Aorta (tissue), 5 donors: Measurements from ENCODE around the gene SRMS. TPM values are rescaled to one million over a fixed set of nuclear protein-coding genes. Genes with fewer than 3 reads are reported as not detected.

ENCODE experiments used
- ATAC-seq: fragments of 200-7000 bp; cut with Tn5 transposase; one replicate; pipeline ENCODE4 v1.9.1; 2022; ENCODE audit warnings: moderate library complexity; ENCODE audit not compliant: low FRiP score
- DNase-seq, 2 donors: peaks; one replicate each; pipeline ENCODE4 v3.0.0-alpha.2; 2020
- H3K27ac ChIP-seq, 2 donors: one replicate each; pipeline ENCODE4 v1.5.1; 2013; ENCODE audit warnings: low read length in 2 of 2, mild to moderate bottlenecking in 2 of 2, moderate library complexity in 2 of 2, control low read depth in 1 of 2, inconsistent platforms in 1 of 2, low read depth in 1 of 2
- H3K27me3 ChIP-seq, 2 donors: one replicate each; pipeline ENCODE4 v1.6.1; 2013; ENCODE audit warnings: control low read depth in 1 of 2, low read length in 1 of 2, mild to moderate bottlenecking in 1 of 2, moderate library complexity in 1 of 2; ENCODE audit not compliant: insufficient read depth in 2 of 2, control insufficient read depth in 1 of 2
- H3K36me3 ChIP-seq, 2 donors: one replicate each; pipeline ENCODE4 v1.6.1; 2013; ENCODE audit warnings: control low read depth in 1 of 2, low read length in 1 of 2, mild to moderate bottlenecking in 1 of 2; ENCODE audit not compliant: insufficient read depth in 2 of 2, control insufficient read depth in 1 of 2
- H3K4me1 ChIP-seq, 2 donors: one replicate each; pipeline ENCODE4 v1.6.1; 2013; ENCODE audit warnings: low read length in 2 of 2, control low read depth in 1 of 2, mild to moderate bottlenecking in 1 of 2, moderate library complexity in 1 of 2; ENCODE audit not compliant: insufficient read depth in 2 of 2, control insufficient read depth in 1 of 2
- H3K4me3 ChIP-seq, 2 donors: one replicate each; pipeline ENCODE4 v1.5.1; 2013; ENCODE audit warnings: low read length in 2 of 2, control low read depth in 1 of 2, mild to moderate bottlenecking in 1 of 2
- H3K9me3 ChIP-seq: one replicate; pipeline ENCODE4 v1.6.1; 2013; ENCODE audit warnings: mild to moderate bottlenecking, low read length; ENCODE audit not compliant: control insufficient read depth
- WGBS, 2 donors: extraction: QIAGEN DNeasy Blood & Tissue Kit; methylation state at CpG; one replicate each; pipeline ENCODE4 v1.1.7; 2013; 5-methylcytosine and 5-hydroxymethylcytosine counted together
- intact Hi-C, 2 donors: fragments of 100-400 bp; cut with DNase I; formaldehyde crosslinking; loops; one replicate each; pipeline versions ENCODE4 v1.14.2 to v1.15.0; 2022
- long read RNA-seq, 2 donors: library from polyadenylated mRNA; unstranded; transcript quantifications; one replicate each; pipeline ENCODE4 v2.0.0, GENCODE V29; 2020 to 2021
- polyA plus RNA-seq, 2 donors: library from polyadenylated mRNA; stranded (reverse); fragments of 200-250 nt; gene quantifications; one replicate each; pipeline ENCODE4 v1.2.3, GENCODE V29; 2013
- total RNA-seq, 2 donors: library from RNA; stranded (reverse); fragmentation: NEBNext Ultra II Directional; extraction: Animal tissue kit (Norgen Biotek cat#: 25700); gene quantifications; one replicate each; pipeline ENCODE4 v1.2.1, GENCODE V29; 2021
- donor health status: healthy with polysubstance abuse.
- donor health status: Bipolar disorder and iron deficiency.
- donor health status: DM: no; HTN: no; CAD: no.
- donor health status: DM: no; HTN: no; CAD: no.
- donor health status: DM: yes; HTN: yes; CAD: no.

Gene SRMS
- total RNA-seq (not detected), polyA plus RNA-seq (not detected)
- long read RNA-seq, donor 1 = 0 reads
- long read RNA-seq, donor 2 = 0 reads

DNA sequence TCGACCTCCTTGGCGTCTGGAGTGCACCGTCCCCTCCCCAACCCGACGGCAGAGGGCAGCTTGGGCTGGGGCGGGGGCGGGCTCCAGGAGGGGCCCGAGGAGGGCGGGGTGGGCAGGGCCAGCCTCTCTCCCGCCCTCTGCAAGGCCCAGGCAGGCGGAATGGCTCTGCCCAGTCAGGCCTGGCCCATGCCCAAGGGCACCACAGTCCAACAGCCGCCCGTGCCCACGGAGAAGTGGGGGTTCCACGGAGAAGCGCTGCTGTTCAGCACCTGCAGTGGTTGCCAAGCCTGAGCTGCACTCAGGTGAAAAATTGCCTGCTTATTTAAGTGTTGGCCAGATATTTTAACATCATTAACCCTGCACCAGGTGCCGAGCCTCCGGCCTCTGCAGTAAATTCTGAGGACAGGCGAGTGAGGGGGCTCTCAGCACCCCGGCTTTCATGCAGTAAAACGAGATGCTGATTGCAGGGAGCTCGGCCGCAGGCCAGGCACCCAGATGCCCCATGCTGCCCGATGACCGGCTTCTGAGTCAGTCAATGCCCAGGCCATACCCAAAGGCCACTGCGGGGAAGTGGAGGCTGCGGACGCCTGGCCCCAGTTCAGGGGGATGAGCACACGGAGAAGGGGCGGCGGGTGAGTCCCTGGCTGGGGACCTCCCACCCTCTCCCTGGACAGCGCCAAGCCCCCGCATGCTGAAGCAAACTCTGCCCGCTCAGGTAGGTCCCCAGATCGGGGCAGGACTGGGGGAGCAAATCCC lies at the start of gene SRMS:
Gene SRMS, minus strand, starts transcription at position 25 of the 756 bp plus-strand sequence. CDS start 286 bp downstream, outside the sequence.
- 47 to 49% methylated on average over 32 to 35 of the region's 35 CpGs for WGBS, 2 donors
- Histone ChIP-seq H3K4me1 (no peaks in the 10 kb centered on the region), H3K36me3 (no peaks in the 10 kb centered on the region), H3K27me3 (no peaks in the 10 kb centered on the region), H3K4me3 (no peak within 1 kb of the TSS), H3K27ac (no peak within 1 kb of the TSS), H3K9me3 (no peaks in the 10 kb centered on the region)
- DNase-seq (no peak), ATAC-seq (no peak)
- intact Hi-C loops = no loop called here

GRCh38 chr20:63596423-63596822 lies 48.9 kb upstream of the SRMS start:
- Histone ChIP-seq H3K27me3 (no peaks in the 10 kb centered on the region), H3K4me3 (no peak overlapping the region), H3K27ac (no peak overlapping the region), H3K36me3 (peaks cover 0 to 5% of the 10 kb centered on the region in 2 donors), H3K9me3 (no peaks in the 10 kb centered on the region), H3K4me1 (no peaks in the 10 kb centered on the region)
- ATAC-seq (no peak), DNase-seq (peak in 1 of 2 donors; percentile 31)
- intact Hi-C loops = no loop called here
- WGBS, 2 donors = 81 to 91% methylated on average over 6 of the region's 6 CpGs

- 92 to 96% methylated on average over 29 to 30 of the region's 30 CpGs for WGBS, 2 donors
- ATAC-seq = peak; percentile 9
- Histone ChIP-seq H3K27ac (no peak overlapping the region), H3K4me3 (no peak overlapping the region), H3K9me3 (no peaks in the 10 kb centered on the region), H3K4me1 (no peaks in the 10 kb centered on the region), H3K36me3 (peaks cover 0 to 8% of the 10 kb centered on the region in 2 donors), H3K27me3 (no peaks in the 10 kb centered on the region)
- DNase-seq = peak; percentile 38 to 70
- intact Hi-C loops = no loop called here
Observed at GRCh38 chr20:63595416-63596127, 48.0 kb upstream of the SRMS start.

DNA sequence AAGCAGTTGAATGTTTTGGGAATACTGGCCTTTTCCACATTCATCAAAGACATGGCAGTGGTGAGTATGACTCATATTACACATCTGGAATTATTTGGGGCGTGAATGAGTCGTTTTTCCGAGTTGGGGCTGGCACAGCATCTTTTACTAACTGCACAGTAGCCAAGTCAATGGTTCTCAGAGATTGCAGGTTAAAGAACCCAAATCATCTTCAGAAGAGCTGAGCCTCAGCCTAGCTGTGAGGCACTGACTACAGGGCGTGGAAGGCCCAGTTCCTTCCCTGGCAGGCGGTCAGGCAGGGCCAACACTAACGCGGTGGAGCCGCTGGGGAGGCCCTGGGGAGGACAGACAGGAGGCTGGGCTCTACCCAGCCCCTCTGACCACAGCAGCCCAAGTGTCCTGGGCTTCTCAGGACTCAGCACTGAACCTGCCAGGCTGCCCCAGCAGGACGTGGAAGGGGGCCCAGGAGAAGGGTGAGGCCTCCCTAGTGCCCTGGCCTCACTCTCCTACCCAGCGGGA lies 46.6 kb upstream of the SRMS start:
- Histone ChIP-seq H3K9me3 (no peaks in the 10 kb centered on the region), H3K27ac (no peak overlapping the region), H3K4me1 (no peaks in the 10 kb centered on the region), H3K27me3 (no peaks in the 10 kb centered on the region), H3K4me3 (no peak overlapping the region), H3K36me3 (peaks cover 0 to 14% of the 10 kb centered on the region in 2 donors)
- ATAC-seq = no peak
- intact Hi-C loops = no loop called here
- 47 to 61% methylated on average over 10 of the region's 10 CpGs for WGBS, 2 donors
- peak in 1 of 2 donors; percentile 72 for DNase-seq

DNA sequence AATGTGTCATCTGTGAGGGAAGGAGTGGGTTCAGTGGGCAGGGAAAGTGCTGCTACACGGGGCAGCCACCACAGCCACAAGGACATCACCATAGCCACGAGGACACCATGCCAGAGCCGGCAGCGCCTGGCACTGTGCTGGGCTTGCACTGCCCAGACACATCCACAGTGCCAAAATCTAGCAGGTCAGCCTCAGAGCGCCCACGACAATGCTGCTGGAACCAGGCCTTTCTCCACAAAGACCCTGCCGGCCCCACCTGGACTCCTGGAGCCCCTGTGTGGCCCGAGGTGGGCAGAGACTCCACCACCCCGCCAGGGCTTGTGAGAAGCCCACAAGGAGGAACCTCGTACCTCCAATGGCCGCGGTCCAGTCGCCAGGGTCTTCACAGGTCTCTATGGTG lies 45.1 kb upstream of the SRMS start:
- Histone ChIP-seq H3K27ac (no peak overlapping the region), H3K4me1 (no peaks in the 10 kb centered on the region), H3K4me3 (no peak overlapping the region), H3K27me3 (no peaks in the 10 kb centered on the region), H3K9me3 (no peaks in the 10 kb centered on the region), H3K36me3 (peaks cover 0 to 11% of the 10 kb centered on the region in 2 donors)
- DNase-seq (peak in 1 of 2 donors; percentile 64), ATAC-seq (no peak)
- intact Hi-C loops = no loop called here
- 89 to 92% methylated on average over 13 of the region's 13 CpGs for WGBS, 2 donors

DNA sequence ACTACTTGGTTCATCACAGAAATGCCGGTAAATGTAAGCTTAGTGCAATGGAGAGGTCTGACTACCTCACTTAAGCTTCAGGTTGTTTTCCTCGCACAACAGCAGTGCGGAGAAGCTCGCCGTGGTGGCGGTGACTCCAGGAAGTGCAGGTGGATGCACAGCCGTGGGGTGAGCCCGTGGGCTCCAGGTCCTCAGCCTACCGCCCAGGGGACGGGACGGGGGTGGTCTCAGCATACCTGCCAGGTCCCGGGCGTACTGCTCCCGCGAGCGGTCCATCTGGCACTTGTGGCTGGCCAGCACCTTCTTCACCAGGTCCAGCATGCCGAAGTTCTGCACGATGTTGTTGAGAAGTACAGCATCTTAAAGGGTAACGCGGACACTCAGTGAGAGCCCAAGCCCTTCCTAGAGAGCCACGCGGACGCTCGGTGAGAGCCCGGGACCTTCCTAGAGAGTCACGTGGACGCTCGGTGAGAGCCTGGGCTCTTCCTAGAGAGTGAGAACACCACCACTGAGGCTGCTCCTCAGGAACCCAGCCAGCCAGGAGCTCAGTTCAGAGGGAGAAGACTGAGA lies 44.3 kb upstream of the SRMS start:
- no peak overlapping the region for H3K4me3 ChIP-seq
- WGBS, 2 donors = 94 to 96% methylated on average over 28 of the region's 28 CpGs
- ATAC-seq = no peak
- no peaks in the 10 kb centered on the region for H3K27me3 ChIP-seq
- no peaks in the 10 kb centered on the region for H3K4me1 ChIP-seq
- no peak overlapping the region for H3K27ac ChIP-seq
- peaks cover 0 to 11% of the 10 kb centered on the region in 2 donors for H3K36me3 ChIP-seq
- H3K9me3 ChIP-seq = no peaks in the 10 kb centered on the region
- intact Hi-C loops = no loop called here
- DNase-seq = peak in 1 of 2 donors; percentile 61

GRCh38 chr20:63591147-63591533 lies 43.6 kb upstream of the SRMS start:
- no peak for ATAC-seq
- no peak overlapping the region for H3K27ac ChIP-seq
- DNase-seq = no peak
- 90 to 98% methylated on average over 4 of the region's 4 CpGs for WGBS, 2 donors
- H3K9me3 ChIP-seq = no peaks in the 10 kb centered on the region
- intact Hi-C loops = no loop called here
- peaks cover 0 to 11% of the 10 kb centered on the region in 2 donors for H3K36me3 ChIP-seq
- no peak overlapping the region for H3K4me3 ChIP-seq
- no peaks in the 10 kb centered on the region for H3K4me1 ChIP-seq
- no peaks in the 10 kb centered on the region for H3K27me3 ChIP-seq

DNA sequence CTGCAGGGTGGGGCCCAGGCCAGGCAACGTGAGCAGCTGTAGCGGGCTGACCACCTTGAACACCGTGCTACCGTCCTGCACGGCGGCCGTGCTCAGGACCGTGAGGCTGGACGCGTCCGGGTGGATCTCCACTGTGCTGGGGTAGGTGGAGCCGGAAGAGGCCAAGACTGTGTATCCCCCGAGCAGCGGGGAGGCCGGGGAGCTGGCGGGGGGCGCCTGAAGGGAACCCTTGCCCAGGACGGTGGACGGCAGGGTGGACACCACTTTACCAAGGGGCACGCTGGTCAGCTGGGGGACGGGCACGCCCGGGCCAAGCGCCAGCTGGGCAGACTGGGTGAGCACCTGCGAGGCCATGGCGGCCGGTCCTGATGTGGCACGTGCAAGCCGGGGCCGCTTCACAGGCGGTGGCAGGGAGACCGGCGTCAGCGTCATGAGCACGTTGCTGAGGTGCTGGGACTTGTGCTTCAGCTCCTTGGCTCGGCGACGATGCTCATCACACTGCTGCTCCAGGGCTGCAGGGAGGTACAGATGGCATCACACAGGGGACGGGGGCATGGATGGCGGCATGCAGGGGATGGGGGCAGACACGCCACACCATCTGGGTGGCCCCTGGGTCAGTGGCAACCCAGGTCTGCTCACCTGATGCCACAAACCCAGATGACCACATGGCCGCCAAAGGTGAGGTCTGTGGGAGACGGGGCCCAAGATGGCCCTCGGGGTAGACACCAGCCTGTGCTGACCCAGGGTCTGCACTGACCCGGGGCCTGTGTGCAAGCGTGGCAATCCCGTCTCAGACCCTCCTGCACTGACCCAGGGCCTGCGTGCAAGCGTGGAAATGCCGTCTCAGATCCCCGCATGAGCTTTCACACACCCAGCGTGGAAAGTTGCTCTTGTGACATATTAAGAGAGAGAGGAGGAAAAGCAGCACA lies 42.9 kb upstream of the SRMS start:
- intact Hi-C loops = no loop called here
- Histone ChIP-seq H3K27ac (no peak overlapping the region), H3K4me3 (no peak overlapping the region), H3K36me3 (peaks cover 0 to 11% of the 10 kb centered on the region in 2 donors), H3K27me3 (no peaks in the 10 kb centered on the region), H3K9me3 (no peaks in the 10 kb centered on the region), H3K4me1 (no peaks in the 10 kb centered on the region)
- ATAC-seq = no peak
- WGBS, 2 donors = 92% methylated on average over 51 to 52 of the region's 52 CpGs
- DNase-seq = peak in 1 of 2 donors; percentile 73
